Measurements from ENCODE around the gene CAMTA1.

DNA sequence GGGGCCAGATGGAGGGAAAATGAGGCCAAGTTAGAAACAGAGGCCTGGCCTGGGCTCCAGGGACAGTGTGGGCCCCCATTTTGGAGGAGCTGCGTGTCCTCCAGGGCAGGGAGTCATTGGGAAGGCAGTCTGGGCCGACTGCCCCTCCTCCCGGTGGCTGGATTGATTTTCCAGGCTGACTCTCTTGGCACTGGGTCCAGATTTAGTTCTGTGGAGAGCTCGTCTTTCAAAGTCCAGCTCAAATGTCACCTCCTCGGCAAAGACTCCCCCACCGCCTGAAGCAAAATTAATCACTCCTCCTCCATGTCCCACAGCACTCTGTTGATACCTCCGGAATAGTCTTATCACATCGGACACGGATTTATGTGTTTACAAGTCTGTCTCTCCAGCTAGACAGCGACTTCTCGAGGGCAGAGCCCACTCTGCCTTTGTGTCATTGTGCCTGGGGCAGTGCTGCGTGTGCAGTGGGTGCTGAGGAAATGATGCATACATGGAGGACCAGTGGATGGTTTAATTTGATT, 175.1 kb downstream of the CAMTA1 start:
- TF ChIP-seq EZH2 (IDR thresholded peaks at IDR 0.05; ENCODE audit: borderline replicate concordance, low read depth, low read length, severe bottlenecking), result no peak
- TF ChIP-seq, protein P1, sequence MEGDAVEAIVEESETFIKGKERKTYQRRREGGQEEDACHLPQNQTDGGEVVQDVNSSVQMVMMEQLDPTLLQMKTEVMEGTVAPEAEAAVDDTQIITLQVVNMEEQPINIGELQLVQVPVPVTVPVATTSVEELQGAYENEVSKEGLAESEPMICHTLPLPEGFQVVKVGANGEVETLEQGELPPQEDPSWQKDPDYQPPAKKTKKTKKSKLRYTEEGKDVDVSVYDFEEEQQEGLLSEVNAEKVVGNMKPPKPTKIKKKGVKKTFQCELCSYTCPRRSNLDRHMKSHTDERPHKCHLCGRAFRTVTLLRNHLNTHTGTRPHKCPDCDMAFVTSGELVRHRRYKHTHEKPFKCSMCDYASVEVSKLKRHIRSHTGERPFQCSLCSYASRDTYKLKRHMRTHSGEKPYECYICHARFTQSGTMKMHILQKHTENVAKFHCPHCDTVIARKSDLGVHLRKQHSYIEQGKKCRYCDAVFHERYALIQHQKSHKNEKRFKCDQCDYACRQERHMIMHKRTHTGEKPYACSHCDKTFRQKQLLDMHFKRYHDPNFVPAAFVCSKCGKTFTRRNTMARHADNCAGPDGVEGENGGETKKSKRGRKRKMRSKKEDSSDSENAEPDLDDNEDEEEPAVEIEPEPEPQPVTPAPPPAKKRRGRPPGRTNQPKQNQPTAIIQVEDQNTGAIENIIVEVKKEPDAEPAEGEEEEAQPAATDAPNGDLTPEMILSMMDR (IDR thresholded peaks at IDR 0.05; ENCODE audit: borderline replicate concordance, extremely low read depth, low read length, poor library complexity, severe bottlenecking), result no peak

Measured in DND-41 (cell line).